Mucosa of gallbladder (tissue), 1 donor: ENCODE results near the gene AFTPH. TPM values are rescaled to one million over a fixed set of nuclear protein-coding genes. Genes with fewer than 3 reads are reported as not detected.

Experiments used
- DNase-seq: peaks from one replicate; pipeline ENCODE4 v3.0.0-alpha.2; 2020; ENCODE audit warnings: low spot score
- total RNA-seq: library from RNA; stranded (reverse); gene quantifications from one replicate; pipeline ENCODE4 v1.2.1, GENCODE V29; 2021
- donor health status: DM: no; HTN: no; CAD: no.

The AFTPH gene
- total RNA-seq, 1 donor from 2014 or later: 62.4 TPM

DNA sequence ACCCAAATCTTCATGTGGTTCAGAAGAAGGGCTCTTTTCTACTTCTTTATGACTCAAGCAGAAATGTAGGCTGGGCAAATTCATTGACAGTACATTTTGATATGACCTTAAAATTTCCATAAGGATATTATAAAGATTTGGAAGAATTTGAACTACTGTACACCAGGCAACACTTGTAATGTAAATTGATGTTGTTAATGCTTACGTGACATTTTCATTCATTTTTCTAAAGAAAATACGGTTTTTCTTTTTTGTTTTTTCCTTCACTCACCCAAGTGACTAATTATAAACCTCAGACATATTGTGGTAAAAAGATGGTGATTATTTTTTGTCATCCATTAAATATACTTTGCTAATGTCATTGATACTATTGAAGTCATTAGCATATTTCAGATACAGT lies 17.4 kb downstream of the AFTPH start:
- no peak for DNase-seq

DNA sequence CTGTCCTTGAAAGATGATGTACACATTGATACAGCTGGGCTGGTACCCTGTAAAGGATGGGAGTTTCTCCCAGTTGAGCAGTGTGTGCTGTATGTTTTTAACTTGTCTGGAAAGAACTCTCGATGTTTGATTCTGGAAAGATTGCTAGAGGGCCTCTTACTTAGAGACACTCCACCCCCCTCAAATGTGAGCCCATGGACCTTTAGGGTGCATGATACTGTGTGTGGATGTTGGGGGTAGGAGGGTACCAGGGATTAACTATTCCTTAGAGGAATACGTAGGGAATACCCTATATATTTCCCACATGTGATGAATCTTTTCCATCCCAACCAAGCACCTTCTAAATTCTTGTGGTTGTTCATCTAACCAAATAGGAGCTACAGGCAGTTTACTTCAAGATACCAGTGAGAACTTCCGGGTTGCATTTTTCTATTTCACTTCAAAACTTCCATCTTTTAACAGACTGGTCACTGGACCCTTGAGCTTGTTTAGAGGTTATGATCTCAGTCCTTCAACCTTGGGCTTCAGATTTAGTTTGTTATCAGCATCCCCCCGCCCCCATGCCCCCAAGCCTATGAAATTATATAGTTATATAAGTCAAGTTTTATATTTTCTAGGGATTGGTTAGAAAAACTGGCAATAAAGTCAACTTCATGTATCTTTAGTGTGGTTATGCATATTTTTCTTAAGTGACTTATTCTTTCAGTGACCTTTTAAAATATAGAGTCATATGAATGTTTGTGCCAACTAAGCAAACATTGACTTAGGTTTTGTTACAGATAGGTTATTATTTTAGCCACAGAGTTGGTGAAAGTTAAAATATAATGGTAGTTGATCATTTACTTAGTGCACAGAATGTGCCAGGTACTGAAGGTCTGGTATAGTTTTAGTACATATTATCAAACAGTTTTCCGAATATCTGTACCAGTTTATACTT lies 18.2 kb downstream of the AFTPH start:
- DNase-seq: no peak

DNA sequence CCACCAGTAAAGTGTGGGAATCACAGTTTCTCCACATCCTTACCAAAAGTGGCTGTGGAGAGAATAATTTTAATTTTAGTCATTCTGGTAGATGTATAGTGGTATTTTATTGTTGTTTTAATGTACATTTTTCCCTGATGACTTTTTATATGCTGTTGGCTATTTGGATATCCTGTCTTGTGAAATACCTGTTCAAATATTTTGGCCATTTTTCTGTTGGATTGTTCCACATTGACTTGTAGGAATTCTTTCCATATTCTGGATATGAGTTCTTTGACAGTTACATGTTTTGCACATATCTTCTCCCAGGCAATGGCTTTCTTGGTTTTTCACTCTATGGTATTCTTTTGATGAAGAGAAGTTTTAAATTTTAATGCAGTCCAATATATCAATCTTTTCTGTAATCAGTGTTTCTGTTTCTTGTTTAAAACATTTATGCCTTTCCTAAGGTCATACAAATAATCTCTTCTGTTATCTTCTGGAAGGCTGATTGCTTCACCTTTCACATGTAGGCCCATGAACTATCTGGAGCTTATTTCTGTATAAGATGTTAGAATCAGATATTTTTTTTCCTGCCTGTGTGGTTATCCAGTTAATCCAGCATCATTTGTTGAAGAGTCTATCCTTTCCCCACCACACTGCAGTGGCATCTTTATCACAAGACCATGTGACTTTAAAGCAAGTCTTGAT lies 19.0 kb downstream of the AFTPH start:
- DNase-seq: no peak

DNA sequence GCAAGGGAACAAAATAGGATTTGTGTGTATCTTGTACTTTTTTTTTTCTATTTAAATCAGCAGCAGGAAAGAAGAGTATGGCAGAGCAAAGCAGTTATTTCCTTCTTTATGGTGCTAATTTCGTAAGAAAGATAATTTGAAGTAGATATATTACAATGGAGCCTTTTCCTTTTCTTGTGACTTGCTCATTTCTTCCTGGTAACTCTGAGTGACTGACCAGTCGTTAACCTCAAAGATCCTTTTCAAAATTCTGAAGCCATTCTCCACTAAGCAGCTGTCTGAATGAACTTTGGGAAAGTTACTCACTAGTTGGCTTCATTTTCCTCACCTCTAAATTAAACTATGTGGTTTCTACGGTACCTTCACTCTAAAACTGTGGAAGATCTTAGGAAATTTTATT lies 24.6 kb downstream of the AFTPH start:
- no peak for DNase-seq

DNA sequence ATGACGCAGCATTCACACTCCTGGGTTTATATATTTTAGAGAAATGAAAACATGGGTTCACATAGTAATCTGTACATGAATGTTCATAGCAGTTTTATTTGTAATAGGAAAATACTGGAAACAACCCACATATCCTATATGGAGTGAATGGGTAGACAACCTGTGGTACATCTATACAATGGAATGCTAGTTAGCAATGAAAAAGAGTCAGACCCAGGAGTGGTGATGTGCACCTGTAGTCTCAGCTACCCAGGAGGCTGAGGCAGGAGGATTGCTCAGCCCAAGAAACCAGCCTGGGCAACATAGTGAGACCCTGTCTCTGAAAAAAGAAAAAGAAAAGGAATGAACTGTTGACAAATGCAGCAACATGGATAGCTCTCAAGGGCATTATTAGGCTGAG lies 25.9 kb downstream of the AFTPH start:
- DNase-seq: no peak

DNA sequence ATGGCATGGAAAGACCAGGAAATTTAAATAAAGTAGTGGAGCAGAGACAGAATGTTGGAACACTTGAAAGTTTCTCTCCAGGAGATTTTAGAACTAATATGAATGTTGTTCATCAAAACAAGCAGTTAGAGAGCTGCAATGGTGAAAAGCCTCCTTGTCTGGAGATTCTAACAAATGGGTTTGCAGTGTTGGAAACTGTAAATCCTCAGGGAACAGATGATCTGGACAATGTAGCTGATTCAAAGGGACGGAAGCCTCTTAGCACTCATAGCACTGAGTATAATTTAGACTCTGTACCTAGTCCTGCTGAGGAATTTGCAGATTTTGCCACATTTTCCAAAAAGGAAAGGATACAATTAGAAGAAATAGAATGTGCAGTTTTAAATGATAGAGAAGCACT lies 27.7 kb downstream of the AFTPH start:
- no peak for DNase-seq

DNA sequence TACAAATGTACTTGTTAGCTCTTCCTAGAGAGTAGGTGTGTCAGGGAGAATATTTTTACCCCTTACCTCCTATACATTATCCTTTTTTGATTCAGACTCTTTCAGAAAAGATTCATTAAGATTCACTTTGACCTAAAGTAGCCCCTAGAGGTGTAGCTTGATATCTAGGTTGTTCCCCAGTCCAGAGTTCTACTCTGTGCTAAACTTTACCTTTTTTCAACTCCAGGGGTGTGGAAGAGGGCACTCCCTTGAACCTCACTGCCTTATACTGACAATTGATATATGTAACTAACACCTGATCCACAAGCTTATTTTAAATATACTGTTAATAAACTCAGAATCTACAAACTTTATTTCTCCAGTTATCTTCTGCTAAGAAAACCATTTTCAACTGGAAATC lies 30.0 kb downstream of the AFTPH start:
- DNase-seq: no peak

DNA sequence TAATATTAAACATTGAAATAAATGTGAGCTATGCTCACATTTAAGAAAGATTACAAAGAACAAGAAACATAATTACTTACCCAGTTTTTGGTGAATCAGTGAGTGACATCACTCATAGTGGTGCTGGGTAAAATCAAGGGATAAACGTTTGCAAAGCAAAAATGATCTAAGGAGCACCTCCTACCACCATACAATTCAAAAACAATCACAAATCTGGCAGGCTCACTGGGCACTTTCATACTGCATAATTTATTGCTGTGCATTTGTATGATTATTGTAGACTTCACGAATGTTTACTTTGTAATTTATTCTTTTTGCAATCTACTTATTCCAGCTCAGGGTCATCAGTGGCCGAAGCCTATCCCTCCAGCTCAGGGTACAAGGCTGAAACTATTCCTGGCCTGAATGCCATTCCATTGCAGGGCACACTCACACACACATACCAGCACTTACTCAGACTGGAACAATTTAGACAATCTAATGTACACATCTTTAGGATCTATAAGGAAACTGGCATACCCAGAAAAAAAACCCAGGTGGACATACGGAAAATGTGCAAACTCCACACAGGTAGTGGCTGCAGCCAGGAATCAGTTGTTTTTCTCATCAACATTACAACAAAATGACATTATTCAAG lies 34.4 kb downstream of the AFTPH start:
- no peak for DNase-seq

DNA sequence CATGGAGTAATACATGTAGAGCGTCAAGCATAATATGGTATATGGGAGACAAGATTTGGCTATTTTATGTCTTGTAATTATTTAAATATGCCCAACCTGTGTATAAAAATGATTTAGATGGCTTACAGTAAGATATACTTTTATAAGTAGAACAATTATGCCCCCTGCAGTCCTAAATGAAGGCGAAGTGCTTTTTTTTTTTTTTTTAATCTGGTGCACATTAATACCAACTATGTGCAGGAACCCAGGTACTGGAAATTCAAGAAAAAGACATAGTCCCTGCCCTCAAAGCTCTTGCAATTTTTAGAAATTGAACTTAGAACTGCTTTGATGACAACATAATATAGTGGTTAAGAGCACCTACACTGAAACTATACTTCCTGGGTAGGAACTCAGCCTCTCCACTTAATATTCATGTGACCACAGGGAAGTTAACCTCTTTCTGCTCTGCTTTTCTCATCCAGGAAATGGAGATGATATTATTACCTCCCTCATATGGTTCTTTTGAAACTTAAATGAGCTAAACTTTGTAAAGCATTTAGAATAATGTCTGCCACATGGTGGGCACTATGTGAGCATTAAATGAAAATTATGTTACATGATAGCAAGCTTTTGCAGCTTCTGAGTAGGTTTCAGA lies 38.1 kb downstream of the AFTPH start:
- no peak for DNase-seq

DNA sequence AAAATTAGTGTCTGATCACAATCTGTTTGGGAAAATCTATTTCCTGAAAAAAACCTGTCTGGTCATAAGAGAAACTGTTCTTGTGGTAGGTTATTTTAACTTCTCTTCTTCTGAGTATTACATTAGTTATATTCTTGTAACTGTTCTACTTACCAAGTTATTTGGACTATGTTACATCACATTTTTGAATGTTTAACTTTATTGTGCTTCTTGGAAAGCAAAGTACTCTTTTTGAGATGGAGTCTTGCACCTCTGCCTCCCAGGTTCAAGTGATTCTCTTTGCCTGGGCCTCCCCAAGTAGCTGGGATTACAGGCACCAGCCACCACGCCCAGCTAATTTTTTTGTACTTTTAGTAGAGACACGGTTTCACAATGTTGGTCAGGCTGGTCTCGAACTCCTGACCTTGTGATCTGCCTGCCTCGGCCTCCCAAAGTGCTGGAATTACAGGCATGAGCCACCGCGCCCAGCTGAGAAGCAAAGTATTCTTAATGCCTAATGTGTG lies 39.4 kb downstream of the AFTPH start:
- no peak for DNase-seq

DNA sequence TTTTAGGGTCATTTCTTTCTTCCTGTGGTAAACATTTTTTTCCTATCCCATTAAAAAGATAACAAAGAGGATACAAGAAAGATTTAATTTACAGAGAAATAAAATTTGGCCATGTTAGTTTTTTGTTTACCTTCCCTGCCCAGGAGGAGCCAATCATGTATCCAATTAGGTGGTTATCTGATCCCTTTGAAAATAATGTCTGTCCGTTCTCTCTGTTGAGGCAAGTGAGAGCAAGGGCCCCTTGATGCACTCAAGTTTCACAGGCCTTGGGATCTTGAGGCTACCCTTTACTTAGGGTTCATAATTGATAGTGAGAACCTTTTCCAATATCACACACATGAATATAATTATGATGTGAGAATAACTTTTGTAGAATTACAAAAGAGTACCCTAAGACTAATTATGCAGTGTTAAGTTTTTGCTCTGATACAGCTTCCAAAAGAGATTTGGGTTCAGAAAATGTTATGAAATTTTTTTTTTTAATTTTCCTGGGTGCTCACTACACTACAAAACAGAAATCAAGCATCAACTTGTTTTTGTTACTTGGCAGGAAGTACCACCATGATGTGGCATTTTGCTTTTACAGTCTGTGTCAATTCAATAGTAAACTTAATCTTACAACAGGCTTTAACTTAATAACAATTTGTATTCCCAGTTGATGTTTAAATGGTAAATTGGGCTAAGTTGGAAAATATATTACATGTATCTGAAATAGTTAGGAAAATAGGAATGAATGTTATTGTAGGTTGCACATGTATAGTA lies 42.0 kb downstream of the AFTPH start:
- no peak for DNase-seq

DNA sequence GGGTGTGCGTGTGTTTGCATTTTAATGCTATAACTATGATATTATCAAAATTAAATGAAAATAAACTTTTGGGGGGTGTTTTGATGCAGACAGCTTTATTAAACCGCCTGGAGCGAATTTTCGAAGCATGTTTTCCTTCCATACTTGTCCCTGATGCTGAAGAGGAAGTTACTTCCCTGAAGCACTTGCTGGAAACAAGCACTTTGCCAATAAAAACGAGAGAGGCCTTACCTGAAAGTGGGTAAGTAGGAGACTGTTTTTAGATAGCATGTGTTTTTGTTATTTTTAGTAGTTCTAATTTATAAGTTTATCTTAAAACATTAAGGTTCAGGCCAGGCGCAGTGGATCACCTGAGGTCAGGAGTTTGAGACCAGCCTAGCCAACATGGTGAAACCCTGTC lies 43.3 kb downstream of the AFTPH start:
- DNase-seq: no peak

DNA sequence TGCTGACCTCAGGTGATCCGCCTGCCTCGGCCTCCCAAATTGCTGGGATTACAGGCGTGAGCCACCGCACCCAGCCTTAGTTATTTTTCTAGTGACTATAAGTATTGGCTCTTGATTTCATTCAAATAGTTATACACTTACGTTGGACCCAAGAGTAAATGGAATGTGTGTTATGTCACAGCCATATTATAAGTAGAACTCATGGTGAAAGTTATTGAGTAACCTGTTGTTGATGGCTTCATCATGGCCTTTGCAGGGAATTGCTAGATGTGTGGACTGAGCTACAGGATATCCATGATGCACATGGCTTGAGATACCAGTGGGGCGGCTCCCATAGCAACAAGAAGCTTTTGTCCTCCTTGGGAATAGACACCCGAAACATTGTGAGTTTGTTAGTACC lies 44.7 kb downstream of the AFTPH start:
- no peak for DNase-seq

DNA sequence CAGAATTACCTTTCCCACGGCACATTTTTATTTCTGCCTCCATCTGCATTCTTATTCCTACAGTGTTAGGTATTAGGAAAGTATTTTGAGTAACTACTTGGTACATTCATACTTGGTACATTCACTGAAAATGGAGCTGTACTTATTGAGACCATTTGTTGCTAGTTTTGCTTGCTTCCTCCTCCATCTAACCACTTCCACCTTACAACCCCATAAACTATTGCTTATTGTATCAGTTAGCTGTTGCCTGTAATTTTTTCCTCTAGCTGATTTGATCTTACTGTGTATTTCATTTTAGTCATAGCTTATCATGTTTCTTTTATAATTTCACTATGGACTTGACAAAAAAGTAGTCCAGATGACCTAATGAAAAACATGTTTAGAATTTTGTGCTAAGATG lies 50.7 kb downstream of the AFTPH start:
- DNase-seq: no peak

DNA sequence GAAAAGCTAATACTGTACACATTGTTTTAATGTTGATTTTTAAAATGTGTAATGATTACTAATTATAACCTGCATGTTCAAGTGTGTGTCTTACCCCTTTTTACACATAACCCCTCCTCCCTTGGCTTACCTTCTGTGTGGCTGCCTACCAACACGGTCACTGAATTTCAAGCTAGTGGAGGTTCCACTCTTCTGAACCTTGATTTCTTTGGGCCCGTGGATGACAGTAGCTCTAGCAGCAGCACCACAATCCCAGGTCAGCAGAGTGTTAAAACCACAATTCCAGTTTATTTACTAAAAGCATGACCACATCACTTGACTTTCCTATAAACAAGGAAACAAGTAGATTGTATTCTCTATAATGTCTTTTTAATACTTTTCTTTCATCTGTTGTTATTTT lies 56.9 kb downstream of the AFTPH start:
- DNase-seq: no peak

DNA sequence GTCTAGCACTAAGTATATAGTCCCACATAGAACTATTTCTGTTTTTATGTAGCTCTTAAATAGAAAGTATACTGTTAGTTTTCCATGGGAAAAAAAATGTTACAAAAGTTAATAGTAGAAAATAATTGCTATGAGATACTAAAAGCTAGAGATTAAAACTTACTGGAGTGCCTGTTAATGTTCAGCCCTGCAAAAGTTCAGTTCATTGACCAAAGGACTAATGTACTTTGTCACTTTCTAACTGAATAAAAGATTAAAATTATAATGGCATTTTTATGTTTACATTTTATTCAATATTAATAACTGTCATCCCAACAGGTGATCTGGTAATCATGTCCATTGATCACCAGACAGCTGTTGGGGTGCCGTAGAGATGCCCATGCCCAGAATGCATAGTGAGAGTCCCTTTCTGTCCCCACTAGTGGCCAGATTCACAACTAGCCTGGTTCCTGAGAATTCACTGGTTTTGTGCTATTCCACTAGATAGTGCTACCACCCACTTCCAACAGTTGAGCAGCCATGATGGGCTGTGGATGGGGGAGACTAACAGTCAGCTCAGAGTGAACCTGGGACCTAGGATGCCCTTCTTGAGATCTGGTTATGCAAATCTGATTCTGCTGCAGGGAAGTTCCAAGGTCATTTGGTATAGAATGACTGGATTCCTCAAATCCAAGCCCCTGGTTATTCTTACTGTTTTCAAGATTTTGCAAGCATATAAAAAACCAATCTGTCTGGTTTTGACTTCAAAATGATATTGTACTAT lies 57.8 kb downstream of the AFTPH start:
- no peak for DNase-seq

DNA sequence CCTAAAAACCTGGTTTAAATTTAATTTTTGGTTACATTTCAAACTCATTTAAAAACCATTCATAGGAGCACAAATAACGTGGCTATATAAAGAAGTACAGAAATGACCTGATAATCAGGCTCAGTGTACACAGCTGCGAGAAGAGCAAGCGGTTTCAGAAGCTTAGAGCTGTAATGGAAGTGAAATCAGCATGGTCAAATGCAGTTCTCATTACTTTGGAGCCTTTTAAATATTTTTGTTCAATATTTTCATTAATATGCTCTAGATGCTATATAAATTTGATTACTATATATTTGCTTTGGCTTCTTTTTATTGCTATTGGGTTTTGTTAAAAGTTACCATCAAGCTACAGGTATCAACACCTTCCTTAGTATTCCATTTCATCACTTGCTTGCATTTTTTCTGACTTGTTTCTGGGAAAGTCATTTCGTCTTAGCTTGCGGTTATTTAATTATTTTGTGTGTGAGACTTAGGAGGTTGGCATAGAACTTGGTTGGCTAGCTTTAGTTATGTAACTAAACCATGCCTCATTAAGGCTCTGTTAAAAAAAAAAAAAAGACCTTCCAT lies 58.7 kb downstream of the AFTPH start:
- no peak for DNase-seq

DNA sequence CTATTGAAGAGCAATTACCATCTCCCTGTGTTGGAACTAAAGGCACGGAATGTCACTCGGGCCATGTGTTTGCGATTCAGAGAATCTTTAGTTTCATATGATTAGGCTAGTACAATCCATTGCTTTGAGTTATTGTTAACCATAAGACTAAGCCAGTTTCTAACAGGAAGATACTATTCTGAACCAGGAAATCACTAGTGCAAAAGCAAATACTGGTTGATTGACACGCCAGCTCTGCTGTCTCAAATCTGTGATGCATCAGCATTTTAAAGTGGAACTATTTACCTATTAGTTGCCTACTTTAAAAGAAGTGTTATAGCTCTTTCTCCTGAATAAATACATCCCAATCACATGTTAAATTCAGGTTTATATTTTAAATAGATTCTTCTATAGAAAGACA lies 61.9 kb downstream of the AFTPH start:
- DNase-seq: no peak

DNA sequence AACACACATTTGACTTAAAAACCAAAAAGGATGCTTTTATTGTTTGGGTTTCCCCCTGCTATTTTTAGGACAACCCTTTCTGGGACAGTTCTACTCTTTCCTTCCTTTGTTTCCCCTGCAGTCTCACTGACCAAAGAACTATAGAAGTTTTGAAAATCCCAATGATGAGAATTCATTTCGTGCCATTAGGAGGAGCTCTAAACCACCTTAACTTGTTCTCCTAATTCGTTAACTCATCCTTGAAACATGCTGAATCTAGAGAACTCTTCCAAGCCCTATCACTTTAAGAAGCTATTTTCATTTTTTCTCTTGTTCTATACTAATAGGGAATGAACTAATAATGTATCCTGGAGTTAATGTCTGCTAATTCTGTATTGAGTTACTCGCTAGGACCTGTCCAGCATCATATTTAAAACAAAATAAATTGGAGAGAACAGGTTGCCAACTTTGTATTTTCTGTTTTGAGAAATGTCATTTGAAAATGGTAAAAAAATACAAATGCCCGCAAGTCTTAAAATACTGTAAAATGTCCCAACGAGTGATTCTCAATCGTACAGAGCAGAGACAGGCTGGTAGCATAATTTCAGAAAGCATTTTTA lies 62.9 kb downstream of the AFTPH start:
- no peak for DNase-seq

DNA sequence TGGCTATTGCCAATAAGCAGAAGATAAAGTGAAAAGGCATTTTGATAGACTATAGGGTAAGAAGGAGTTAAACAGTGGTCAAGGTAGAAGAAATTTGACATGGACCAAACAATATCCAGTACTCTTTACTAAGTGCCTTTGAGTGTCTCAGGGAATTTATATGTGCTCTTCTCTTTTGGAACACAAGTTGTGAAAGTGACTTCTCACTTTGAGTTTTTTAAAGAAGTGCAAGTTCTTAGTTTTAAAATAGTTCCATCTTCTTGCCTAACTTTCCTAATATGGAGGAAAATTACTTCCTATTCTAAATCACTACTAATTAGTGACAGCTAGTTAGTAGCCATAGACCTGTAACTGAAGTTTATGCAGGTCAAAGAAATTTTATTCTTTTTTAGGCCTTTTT lies 63.4 kb downstream of the AFTPH start:
- DNase-seq: no peak
